CD4-positive, alpha-beta T cell treated with Interleukin-15 for 4 hours (primary cell): ENCODE data around the gene KRTAP10-1.
"Not testable (repeated sequence)": the region's sequence is repeated elsewhere in the genome, so short reads cannot be mapped to it uniquely, and the experiment has no call there.

Experiments
- DNase-seq: peaks from one replicate; pipeline ENCODE4 v3.0.0-alpha.2; 2020; ENCODE audit warnings: low spot score

Gene KRTAP10-1

GRCh38 chr21:44571296-44571695 lies 31.3 kb upstream of the KRTAP10-1 start:
- no peak for DNase-seq

- DNase-seq = no peak
Measured at GRCh38 chr21:44569861-44570517, 30.0 kb upstream of the KRTAP10-1 start.

GRCh38 chr21:44568667-44569556 lies 28.9 kb upstream of the KRTAP10-1 start:
- DNase-seq = no peak

- no peak for DNase-seq
Measured at GRCh38 chr21:44568261-44568660, 28.3 kb upstream of the KRTAP10-1 start.

GRCh38 chr21:44567481-44568171 lies 27.6 kb upstream of the KRTAP10-1 start:
- DNase-seq = no peak

- DNase-seq = no peak
Measured at GRCh38 chr21:44566403-44566802, 26.4 kb upstream of the KRTAP10-1 start.

- DNase-seq = no peak
Measured at GRCh38 chr21:44564886-44565598, 25.0 kb upstream of the KRTAP10-1 start.

- DNase-seq = no peak
Measured at GRCh38 chr21:44564099-44564498, 24.1 kb upstream of the KRTAP10-1 start.

GRCh38 chr21:44558695-44559094 lies 18.7 kb upstream of the KRTAP10-1 start, which contains the start of gene KRTAP10-3:
Gene KRTAP10-3, minus strand, starts transcription at chr21:44558795. Its CDS starts 80 bp downstream, at chr21:44558715.
- no peak for DNase-seq

GRCh38 chr21:44558329-44558675 lies 18.3 kb upstream of the KRTAP10-1 start:
- DNase-seq = not testable (repeated sequence)

- DNase-seq = no peak
Measured at GRCh38 chr21:44557491-44558328, 17.7 kb upstream of the KRTAP10-1 start.

- DNase-seq = no peak
Measured at GRCh38 chr21:44556879-44557278, 16.9 kb upstream of the KRTAP10-1 start.

- DNase-seq = no peak
Measured at GRCh38 chr21:44555200-44555875, 15.3 kb upstream of the KRTAP10-1 start.

GRCh38 chr21:44552681-44553080 lies 12.7 kb upstream of the KRTAP10-1 start:
- no peak for DNase-seq

- no peak for DNase-seq
Measured at GRCh38 chr21:44552136-44552535, 12.1 kb upstream of the KRTAP10-1 start.

GRCh38 chr21:44551340-44551961 lies 11.5 kb upstream of the KRTAP10-1 start, which contains the start of gene KRTAP10-2:
Gene KRTAP10-2, minus strand, starts transcription at chr21:44551505. Its CDS starts 47 bp downstream, at chr21:44551458.
- no peak for DNase-seq

- no peak for DNase-seq
Measured at GRCh38 chr21:44550807-44551206, 10.8 kb upstream of the KRTAP10-1 start.

- not testable (repeated sequence) for DNase-seq
Measured at GRCh38 chr21:44550285-44550684, 10.3 kb upstream of the KRTAP10-1 start.

GRCh38 chr21:44549525-44550211 lies 9.7 kb upstream of the KRTAP10-1 start:
- no peak for DNase-seq
